NCI-H748 (cell line): ENCODE results near the gene CDH1.
A peak's percentile ranks its signal among the peaks of the same experiment; 100 is the strongest.
"Not testable (repeated sequence)": the region's sequence is repeated elsewhere in the genome, so short reads cannot be mapped to it uniquely, and the experiment has no call there.

Experiments
- DNase-seq: peaks from one replicate; lab custom pipeline; 2025; ENCODE audit not compliant: unreplicated experiment; lab: John Stamatoyannopoulos, UW

The CDH1 gene

DNA sequence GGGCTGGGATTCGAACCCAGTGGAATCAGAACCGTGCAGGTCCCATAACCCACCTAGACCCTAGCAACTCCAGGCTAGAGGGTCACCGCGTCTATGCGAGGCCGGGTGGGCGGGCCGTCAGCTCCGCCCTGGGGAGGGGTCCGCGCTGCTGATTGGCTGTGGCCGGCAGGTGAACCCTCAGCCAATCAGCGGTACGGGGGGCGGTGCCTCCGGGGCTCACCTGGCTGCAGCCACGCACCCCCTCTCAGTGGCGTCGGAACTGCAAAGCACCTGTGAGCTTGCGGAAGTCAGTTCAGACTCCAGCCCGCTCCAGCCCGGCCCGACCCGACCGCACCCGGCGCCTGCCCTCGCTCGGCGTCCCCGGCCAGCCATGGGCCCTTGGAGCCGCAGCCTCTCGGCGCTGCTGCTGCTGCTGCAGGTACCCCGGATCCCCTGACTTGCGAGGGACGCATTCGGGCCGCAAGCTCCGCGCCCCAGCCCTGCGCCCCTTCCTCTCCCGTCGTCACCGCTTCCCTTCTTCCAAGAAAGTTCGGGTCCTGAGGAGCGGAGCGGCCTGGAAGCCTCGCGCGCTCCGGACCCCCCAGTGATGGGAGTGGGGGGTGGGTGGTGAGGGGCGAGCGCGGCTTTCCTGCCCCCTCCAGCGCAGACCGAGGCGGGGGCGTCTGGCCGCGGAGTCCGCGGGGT lies at the start of gene CDH1:
Gene CDH1, plus strand, starts transcription at position 247 of the 684 bp plus-strand sequence. Its CDS starts 124 bp downstream, at position 371.
- peak; percentile 93 for DNase-seq

DNA sequence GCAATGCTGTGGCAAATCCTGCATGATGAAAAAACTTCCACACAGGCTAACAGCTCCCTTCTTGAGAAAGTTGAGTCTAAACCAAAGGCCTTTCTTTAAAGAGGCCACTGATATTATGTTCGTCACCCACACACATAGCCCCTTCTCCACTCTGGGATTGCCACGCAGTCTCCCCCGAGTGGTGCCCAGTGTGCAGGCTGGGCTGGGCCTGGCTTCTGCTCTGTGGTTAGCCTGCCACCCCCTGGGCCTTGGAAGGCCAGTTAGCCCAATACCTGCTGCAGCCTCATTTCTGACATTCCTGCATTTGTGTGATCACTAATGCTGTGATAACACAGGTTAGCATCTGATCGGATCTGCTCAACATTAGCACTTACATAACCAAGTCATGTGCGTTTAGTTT lies 47.2 kb upstream of the CDH1 start:
- DNase-seq = no peak

DNA sequence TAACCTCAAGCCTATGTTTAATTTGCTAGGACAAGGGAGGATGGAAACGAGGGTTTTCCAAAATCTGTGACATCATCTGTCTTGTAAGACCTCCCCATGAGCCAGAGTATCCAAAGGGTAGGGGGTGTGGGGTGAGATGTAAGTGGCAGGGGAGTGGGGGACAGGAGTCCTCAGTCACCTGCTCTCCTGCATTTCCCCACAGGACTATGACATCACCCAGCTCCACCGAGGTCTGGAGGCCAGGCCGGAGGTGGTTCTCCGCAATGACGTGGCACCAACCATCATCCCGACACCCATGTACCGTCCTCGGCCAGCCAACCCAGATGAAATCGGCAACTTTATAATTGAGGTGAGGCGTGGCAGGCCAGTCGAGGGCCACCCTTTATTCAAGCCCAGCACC lies 41.5 kb upstream of the CDH1 start:
- DNase-seq = no peak

DNA sequence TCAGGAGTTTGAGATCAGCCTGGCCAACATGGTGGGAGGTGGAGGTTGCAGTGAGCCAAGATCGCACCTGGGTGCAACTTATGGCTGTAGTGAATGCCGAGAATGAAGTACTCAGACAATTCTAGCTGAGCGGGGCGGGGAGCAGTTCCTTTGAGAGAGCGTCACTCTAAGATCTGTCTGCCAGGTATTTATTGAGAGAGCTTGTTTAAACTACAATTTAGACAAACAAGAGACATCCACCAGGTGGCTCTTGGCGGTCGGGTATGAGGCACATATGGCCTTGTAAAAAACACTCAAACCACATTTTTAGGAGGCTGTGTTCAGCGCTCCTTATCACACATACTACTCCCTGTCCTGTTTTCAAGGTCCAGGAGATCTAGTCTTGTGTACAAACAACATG lies 40.6 kb upstream of the CDH1 start:
- peak; percentile 81 for DNase-seq

DNA sequence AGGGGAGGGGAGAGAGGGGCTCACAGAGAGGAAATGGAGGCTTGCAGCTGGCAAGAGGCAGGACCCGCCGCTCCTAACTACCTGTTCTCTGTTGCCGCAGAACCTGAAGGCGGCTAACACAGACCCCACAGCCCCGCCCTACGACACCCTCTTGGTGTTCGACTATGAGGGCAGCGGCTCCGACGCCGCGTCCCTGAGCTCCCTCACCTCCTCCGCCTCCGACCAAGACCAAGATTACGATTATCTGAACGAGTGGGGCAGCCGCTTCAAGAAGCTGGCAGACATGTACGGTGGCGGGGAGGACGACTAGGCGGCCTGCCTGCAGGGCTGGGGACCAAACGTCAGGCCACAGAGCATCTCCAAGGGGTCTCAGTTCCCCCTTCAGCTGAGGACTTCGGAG lies 39.0 kb upstream of the CDH1 start:
- DNase-seq = no peak

DNA sequence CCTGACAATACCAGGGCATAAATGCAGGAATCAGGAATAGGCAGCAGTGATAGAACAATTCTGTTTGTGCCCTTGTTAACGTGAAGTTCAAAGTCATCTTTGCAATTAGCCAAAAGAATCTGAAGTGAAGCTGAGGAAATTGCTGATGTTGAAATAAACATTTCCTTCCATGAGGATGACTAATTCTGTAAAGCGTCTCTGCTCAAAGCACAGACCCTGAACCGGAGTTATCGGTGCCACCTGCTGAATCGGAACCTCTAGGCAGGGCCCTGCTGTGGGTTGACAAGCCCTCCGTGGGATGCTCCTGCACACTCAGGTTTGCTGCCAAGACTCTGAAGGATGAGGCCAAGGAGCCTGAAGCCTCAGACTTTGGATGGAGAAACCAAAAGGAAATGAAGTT lies 37.0 kb upstream of the CDH1 start:
- DNase-seq = no peak

DNA sequence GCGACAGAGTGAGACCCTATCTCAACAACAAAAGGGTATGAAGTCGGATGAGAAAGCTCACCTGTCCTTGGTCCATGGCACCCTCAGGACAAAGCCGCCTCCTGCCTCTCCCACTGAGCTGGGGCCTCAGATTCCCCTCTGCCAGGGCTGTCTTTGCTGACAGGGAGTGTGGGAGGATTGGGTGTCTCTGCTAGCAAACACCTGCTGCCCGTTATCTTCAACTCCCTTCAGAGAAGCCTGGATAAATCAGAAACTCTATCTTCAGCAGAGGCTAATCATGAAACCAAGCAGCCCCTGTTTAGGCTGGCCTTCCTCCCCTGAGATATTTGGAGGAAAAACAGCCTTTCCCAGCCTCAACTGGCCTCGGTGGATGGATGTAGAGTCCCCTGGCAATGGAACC lies 36.3 kb upstream of the CDH1 start:
- DNase-seq = no peak

DNA sequence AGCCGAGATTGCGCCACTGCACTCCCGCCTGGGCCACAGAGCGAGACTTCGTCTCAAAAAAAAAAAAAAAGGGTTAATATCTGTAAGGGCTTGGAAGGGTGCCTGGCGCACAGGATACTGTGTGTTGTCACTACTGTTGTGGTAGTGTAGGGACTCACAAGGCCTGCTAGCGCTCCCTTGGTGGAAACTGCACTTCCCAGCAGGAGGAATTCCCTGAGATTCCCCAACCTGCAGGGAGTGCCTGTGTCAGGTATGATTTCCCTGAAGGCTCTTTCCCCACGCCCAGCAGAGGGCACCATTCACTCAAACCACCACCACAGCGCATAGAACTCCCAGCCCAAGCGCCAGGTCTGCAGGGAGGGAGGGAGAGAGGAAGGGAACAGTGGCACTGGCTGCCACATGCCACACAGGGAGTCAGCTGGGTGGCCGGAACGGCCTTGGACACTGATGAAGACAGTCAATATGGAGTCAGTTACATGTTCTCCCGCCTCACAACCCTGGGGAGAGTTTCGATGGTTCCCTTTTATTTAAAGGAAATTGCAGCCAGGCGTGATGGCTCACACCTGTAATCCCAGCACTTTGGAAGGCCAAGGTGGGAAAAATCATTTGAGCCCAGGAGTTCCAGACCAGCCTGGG lies 32.7 kb upstream of the CDH1 start:
- DNase-seq = peak; percentile 77

DNA sequence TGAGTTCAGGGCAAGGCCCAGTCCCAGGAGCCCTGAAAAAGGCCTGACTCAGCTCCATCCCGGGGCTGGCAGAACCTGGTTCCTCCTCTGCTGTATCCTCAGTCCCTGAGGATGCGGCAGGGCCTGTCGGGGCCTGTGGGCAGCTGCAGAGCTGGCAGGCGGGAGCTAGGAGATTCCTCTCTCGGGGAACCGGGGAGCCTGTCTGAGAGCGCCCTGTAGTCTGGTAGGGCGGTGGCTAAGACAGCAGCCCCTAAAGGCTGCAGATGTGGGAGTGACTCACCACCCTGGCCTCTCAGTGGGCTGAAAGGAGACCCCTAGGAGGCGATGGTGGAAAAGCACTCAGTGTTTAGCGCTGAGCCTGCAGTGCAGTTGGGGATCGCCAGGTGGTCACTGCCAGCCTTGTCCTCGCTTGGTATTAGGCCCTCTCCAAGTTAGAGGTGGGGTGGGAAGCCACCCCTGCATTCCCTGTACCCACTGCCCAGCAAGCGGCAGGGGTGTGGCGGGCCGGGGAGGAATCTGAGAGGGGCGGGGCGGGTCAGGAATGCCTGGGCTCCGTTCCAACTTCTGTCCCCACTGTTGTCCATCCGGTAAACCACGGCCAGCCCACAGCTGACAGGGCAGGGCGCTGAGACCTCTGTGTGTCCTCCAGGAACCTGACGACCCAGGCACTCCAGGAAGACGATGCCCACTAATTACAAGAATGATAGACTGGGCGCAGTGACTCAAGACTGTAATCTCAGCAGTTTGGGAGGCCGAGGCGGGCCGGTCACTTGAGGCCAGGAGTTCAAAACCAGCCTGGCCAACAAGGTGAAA lies 29.5 kb upstream of the CDH1 start:
- peak; percentile 39 for DNase-seq

DNA sequence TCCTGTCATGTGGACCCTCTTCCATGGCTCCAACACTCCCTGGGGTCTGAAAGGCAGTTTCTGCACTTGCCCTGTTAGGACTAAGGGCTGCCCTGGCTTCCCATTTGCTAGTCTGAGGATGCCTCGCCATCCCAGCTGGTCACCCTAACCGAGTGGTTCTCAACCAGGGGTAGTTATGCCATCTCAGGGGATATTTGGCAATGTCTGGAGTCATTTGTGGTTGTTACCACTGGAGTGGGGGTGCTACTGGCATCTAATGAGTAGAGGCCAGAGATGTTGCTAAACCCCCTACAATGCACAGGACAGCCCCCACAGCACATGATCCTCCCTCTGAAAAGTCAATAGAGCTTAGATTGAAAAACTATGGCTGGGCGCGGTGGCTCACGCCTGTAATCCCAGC lies 26.9 kb upstream of the CDH1 start:
- no peak for DNase-seq

DNA sequence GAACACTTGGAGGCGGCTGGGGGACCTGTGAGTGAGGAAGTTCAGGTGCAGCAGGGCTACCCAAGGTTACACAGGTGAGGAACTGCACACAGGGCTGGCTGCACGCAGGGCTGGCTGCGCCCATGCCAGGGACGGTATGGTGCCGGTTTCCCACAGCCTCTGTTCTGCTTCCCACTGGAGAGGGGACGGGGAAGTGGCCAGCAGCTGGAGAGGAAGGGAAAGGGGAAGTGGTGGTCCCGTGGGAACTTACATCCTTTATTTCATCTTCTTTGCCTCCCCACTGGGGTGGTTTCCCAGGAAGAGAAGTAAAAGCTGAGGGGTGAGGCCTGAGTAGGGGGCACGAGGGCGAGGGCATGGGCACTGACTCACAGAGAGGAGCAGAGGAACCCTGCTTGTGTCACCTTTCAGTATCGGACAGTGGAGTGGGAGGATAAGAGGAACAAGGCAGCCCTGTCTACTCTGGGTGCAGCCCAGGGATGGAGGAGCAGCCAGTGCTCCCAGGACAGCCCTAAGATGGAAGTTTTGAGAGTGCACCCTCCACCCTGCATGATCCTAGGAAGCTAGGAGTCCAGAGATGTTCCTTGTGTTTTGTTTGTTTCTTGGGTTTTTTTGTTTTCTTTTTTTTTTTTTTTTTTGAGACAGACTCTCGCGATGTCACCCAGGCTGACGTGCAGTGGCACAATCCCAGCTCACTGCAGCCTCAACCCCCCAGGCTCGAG lies 25.5 kb upstream of the CDH1 start:
- no peak for DNase-seq

DNA sequence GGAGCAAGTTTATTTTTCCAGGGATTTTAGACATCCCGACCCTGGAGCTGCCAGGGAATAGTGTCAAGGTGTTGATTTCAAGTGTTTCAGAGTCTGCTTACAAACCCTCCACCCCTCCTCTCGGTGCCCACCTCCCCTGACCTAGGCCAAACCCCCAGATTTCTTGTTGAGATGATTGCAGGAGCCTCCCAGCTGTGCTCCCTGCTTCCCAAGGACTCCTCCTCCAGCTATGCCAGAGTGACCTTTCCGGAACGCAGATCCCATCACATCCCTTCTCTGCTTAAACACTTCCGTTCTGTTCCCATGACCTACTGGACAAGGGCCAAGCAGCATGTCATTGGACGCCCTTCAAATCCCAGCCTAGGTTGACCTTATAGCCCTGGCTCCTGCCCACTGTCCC lies 23.7 kb upstream of the CDH1 start:
- DNase-seq = no peak

DNA sequence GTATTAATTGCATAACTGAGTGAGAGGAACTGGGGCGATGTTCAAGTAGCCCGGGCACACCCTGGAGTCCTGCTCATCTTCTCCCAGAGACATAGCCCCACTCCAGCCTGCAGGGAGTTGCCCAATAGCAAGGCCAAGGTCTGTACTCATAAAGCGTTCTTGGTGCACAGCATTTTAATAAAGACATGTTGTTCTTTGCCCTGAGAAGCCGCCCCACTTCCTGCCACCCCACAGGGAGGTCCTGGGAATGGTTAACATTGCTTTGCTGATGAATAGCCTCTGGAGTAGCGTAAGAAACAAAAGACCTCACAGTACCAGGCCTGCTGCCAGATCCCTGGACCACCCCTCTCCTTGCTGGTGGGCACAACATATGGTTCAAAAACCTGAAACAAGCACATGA lies 21.6 kb upstream of the CDH1 start:
- no peak for DNase-seq

DNA sequence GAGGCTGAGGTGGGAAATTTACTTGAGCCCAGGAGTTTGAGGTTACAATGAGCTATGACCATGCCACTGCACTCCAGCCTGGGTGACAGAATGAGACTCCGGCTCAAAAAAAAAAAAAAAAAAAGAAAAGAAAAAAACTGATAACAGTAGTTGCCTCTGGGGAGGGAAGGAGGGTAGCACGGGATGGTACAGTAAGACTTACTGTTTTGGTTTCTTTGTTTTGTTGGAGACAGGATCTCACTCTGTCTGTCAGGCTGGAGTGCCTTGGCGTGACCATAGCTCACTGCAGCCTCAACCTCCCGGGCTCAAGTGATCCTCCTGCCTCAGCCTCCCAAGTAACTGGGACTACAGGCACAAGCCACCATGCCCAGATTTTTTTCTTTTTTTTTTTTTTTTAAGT lies 20.6 kb upstream of the CDH1 start:
- DNase-seq = not testable (repeated sequence)

DNA sequence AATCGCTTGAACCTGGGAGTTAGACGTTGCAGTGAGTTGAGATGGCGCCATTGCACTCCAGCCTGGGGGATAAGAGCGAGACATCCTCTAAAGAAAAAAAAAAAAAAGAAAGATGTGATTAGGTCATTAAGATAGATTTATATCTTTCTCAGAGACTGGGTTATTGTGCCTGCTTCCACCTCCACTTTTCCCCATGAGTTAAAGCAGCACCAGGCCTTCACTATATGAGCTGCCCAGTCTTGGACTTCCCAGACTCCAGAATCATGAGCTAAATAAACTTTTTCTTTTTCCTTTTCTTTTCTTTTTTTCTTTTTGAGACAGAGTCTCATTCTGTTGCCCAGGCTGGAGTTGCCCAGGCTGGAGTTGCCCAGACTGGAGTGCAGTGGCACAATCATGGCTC lies 19.4 kb upstream of the CDH1 start:
- no peak for DNase-seq

DNA sequence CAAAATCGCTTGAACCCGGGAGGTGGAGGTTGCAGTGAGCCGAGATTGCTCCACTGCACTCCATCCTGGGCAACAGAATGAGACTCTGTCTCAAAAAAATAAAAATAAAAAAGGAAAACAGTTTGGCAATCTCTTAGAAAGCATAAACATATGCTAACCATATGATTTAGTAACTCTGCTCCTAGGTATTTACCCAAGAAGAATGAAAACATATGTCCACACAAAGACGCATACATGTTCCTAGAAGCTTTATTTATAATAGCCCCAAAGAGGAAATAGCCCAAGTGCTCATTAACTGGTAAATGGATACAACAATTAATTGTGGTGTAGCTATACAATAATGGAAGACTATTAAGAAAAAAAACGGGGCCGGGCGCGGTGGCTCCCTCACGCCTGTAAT lies 18.5 kb upstream of the CDH1 start:
- DNase-seq = peak; percentile 6

DNA sequence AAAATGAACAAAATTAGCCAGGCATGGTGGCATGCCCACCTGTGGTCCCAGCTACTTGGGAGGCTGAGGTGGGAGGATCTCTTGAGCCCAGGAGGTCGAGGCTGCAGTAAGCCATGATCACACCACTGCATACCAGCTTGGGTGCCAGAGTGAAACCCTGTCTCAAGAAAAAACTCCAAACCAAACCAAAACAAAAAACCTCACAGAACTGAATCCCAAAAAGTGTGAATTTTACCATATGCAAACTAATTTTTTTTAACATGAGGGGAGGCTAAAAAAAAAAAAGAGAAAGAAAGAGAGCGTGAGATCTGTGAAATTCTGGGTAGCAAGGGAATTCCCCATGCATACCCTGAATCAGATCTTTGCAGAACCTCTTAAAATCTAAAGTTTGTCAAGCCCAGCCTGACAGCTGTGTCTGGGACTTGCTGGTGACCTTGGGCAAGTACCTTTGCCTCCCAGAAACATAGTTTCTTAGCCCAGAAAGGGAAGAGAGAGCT lies 17.1 kb upstream of the CDH1 start:
- no peak for DNase-seq

DNA sequence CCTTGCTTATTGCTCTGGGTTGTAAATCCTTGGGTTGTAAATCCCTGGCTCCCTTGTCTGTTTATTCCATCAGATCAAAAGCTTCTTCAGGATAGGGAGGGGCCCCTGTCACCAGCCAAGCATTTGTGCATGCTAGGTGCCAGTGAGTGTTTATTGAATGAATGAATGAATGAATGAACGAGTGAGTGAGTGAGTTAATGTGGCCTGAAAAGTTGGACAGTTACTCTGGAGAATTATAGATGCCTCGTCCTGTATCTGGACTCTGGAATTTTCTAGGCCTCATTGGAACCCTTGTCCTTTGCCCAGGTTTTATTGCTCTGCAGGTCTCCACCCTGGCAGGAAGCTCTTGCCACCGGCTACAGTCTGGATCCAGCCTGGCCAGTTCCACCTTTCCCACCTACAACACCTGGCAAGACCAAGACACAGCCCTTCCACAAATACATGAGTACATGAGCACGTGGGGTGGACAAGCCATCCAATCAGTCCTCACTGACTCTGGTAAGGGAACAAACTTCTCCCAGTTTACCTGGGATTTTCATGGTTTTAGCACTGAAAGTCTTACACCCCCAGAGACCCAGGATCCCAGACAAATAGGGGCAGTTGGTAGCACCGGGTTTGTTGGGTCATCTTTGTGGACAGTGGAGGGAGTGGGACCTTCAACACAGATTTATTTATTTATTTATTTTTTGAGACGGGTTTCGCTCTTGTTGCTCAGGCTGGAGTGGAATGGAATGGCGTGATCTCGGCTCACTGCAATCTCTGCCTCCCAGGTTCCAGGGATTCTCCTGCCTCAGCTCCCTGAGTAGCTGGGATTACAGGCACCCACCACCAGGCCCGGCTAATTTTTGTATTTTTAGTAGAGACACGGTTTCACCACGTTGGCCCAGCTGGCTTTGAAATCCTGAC lies 14.7 kb upstream of the CDH1 start:
- DNase-seq = no peak

DNA sequence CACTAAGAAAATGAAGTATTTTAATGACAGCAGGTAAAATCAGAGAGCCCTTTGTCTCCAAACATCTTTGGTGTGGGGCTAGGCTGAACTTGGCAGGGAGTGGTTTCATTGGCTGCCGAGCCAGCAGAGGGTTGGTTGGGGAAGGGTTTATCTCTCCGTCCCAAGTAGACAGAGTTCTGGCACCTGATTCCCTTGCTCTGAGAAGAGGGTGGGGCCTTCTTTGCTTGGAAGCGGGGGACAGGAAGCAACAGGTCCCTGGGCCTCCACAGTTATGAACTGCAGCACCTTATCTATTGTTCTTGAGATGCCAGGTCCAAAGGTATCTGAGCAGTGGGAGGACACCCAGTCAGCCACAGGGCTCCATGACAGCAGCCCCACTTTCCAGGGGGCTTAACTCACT lies 12.3 kb upstream of the CDH1 start:
- DNase-seq = no peak

DNA sequence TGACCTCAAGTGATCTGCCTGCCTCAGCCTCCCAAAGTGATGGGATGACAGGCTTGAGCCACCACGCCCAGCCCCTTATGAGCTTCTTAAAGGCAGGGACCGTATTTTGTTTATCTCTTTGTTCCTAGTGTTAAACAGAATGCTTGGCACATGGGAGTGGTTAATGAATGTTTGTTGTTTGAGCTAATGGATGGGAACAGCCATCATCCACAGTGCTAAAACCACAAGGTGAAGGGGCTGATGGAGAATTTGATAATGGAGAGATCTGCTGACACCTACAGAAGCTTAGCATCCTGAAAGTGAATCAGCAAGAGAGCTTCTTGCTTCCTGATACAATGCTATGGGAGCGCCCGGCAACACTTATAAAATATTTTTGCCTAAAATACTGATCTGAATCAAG lies 8.6 kb upstream of the CDH1 start:
- DNase-seq = peak; percentile 9
